PC-3 (cell line): ENCODE measurements around the gene IRF2.

Experiments
- CTCF ChIP-seq: fragments of 300-600 bp; sonication (generic); conservative IDR thresholded peaks from 2 replicates; pipeline ENCODE4 v1.5.1; 2017; ENCODE audit warnings: antibody characterized with exemption, low read depth, mild to moderate bottlenecking, low read length
- EZH2 ChIP-seq: fragments of 300-600 bp; sonication (generic); IDR thresholded peaks from one replicate; pipeline ENCODE4 v1.6.1; 2017; ENCODE audit warnings: antibody characterized with exemption, mild to moderate bottlenecking, low read length; ENCODE audit not compliant: unreplicated experiment
- EZH2phosphoT487 ChIP-seq: fragments of 300-600 bp; sonication (generic); IDR thresholded peaks from 2 replicates; pipeline ENCODE4 v1.6.1; 2018; ENCODE audit warnings: mild to moderate bottlenecking, antibody characterized with exemption, low read length, borderline replicate concordance

GRCh38 chr4:184438375-184438774 is 36.0 kb downstream of the IRF2 start:
- TF ChIP-seq CTCF (no peak), EZH2phosphoT487 (no peak), EZH2 (no peak)
